Upper lobe of left lung (tissue), 6 donors: ENCODE results near the gene CAP2. TPM values are rescaled to one million over a fixed set of nuclear protein-coding genes. Genes with fewer than 3 reads are reported as not detected.

Experiments used
- ATAC-seq, 2 donors: fragments of 200-7000 bp; cut with Tn5 transposase; one replicate each; pipeline ENCODE4 v1.9.1; 2022; ENCODE audit warnings: mild to moderate bottlenecking in 2 of 2, moderate library complexity in 2 of 2; ENCODE audit not compliant: low FRiP score in 2 of 2
- DNase-seq, 2 donors: peaks; one replicate each; pipeline ENCODE4 v3.0.0-alpha.2; 2019 to 2020
- H3K27ac ChIP-seq, 4 donors: fragments of 200-600 bp; sonication (generic); one replicate each; pipeline ENCODE4 v1.5.1; 2016 to 2019
- H3K27me3 ChIP-seq, 4 donors: fragments of 200-600 bp; sonication (generic); one replicate each; pipeline ENCODE4 v1.5.1; 2017 to 2019
- H3K36me3 ChIP-seq, 4 donors: fragments of 200-600 bp; sonication (generic); one replicate each; pipeline ENCODE4 v1.5.1; 2016 to 2019
- H3K4me1 ChIP-seq, 4 donors: fragments of 200-600 bp; sonication (generic); one replicate each; pipeline ENCODE4 v1.5.1; 2018 to 2019
- H3K4me3 ChIP-seq, 4 donors: fragments of 200-600 bp; sonication (generic); one replicate each; pipeline ENCODE4 v1.5.1; 2017 to 2019; ENCODE audit warnings: mild to moderate bottlenecking in 2 of 4, moderate library complexity in 1 of 4
- H3K9me3 ChIP-seq, 4 donors: fragments of 200-600 bp; sonication (generic); one replicate each; pipeline ENCODE4 v1.5.1; 2018 to 2019
- EP300 ChIP-seq, 4 donors: sonication (generic); formaldehyde crosslinking; IDR thresholded peaks; one replicate each; pipeline ENCODE4 v1.5.1; 2017; ENCODE audit warnings: antibody characterized with exemption in 4 of 4, control low read depth in 2 of 4
- POLR2A ChIP-seq, 4 donors: fragments of 450-650 bp; IDR thresholded peaks; one replicate each; pipeline ENCODE4 v1.5.1; 2016 to 2017; ENCODE audit warnings: antibody characterized with exemption in 4 of 4, mild to moderate bottlenecking in 2 of 4
- POLR2AphosphoS5 ChIP-seq, 2 donors: sonication (generic); formaldehyde crosslinking; IDR thresholded peaks; one replicate each; pipeline ENCODE4 v1.5.1; 2017; ENCODE audit warnings: antibody characterized with exemption in 2 of 2
- WGBS, 2 donors: methylation state at CpG; one replicate each; pipeline ENCODE4 v1.1.5; 2017 to 2018; 5-methylcytosine and 5-hydroxymethylcytosine counted together
- total RNA-seq, 6 donors: library from RNA; depleted of rRNA in 4 of 6; stranded (reverse); fragments of >200 nt in 4 of 6; gene quantifications; one replicate each; pipeline versions ENCODE4 v1.1.0 to v1.2.1, GENCODE V29; 2016 to 2021
- TF ChIP-seq, protein P1 (sequence below), 6 experiments: fragments of 450-650 bp in 4 of 6; fragments of 200-600 bp in 2 of 6; sonication (generic) in 2 of 6; IDR thresholded peaks; one replicate each; pipeline ENCODE4 v1.5.1; 2016 to 2019; ENCODE audit warnings: antibody characterized with exemption in 6 of 6
- donor health status: DM: no; HTN: no; CAD: no; lungs with moderate emphysema.
- donor health status: DM: no; HTN: yes; CAD: no; lungs with severe emphysema.

CAP2 gene
- total RNA-seq, 6 donors from 2014 or later = 0.55 to 6.5 (median 4.3) TPM

DNA sequence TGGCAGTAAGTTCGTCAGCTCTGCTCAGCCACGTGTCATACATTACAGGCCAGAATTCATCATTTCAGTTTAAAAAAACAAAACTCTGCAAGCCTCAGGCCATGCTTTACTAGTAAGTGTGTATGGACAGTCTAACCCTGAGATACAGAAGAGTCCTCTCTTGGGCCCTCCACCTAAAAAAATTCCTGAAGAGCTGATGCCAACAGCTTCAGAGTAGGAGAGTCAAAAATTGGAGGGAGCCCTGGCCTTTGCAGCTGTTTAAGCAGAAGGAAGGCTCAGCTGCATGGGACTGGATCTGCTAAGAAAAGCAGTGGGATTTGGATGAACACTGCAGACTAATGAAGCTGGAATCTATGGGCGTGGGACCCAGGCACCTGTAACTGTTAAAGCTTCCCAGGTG is 159.5 kb downstream of the CAP2 start:
- H3K27me3 ChIP-seq = no peaks in the 10 kb centered on the region
- TF ChIP-seq EP300 (IDR thresholded peaks at IDR 0.05) = no peak
- TF ChIP-seq POLR2AphosphoS5 (IDR thresholded peaks at IDR 0.05) = no peak
- TF ChIP-seq, protein P1, sequence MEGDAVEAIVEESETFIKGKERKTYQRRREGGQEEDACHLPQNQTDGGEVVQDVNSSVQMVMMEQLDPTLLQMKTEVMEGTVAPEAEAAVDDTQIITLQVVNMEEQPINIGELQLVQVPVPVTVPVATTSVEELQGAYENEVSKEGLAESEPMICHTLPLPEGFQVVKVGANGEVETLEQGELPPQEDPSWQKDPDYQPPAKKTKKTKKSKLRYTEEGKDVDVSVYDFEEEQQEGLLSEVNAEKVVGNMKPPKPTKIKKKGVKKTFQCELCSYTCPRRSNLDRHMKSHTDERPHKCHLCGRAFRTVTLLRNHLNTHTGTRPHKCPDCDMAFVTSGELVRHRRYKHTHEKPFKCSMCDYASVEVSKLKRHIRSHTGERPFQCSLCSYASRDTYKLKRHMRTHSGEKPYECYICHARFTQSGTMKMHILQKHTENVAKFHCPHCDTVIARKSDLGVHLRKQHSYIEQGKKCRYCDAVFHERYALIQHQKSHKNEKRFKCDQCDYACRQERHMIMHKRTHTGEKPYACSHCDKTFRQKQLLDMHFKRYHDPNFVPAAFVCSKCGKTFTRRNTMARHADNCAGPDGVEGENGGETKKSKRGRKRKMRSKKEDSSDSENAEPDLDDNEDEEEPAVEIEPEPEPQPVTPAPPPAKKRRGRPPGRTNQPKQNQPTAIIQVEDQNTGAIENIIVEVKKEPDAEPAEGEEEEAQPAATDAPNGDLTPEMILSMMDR (IDR thresholded peaks at IDR 0.05) = no peak
- TF ChIP-seq POLR2A (IDR thresholded peaks at IDR 0.05) = no peak
- no peak for ATAC-seq

GRCh38 chr6:17556014-17556413 is 162.6 kb downstream of the CAP2 start:
- H3K27me3 ChIP-seq = no peaks in the 10 kb centered on the region
- H3K36me3 ChIP-seq = no peaks in the 10 kb centered on the region
- H3K27ac ChIP-seq = no peak overlapping the region
- 66 to 69% methylated on average over 4 of the region's 4 CpGs for WGBS, 2 donors
- TF ChIP-seq POLR2A (IDR thresholded peaks at IDR 0.05) (no peak), POLR2AphosphoS5 (IDR thresholded peaks at IDR 0.05) (no peak), EP300 (IDR thresholded peaks at IDR 0.05) (no peak)
- TF ChIP-seq, protein P1 (IDR thresholded peaks at IDR 0.05) = no peak
- no peak for DNase-seq
- H3K9me3 ChIP-seq = no peaks in the 10 kb centered on the region
- no peak overlapping the region for H3K4me3 ChIP-seq
- H3K4me1 ChIP-seq = no peaks in the 10 kb centered on the region
- no peak for ATAC-seq

More for the DNA sequence above, 159.5 kb downstream of the CAP2 start:
- Histone ChIP-seq H3K9me3 (no peaks in the 10 kb centered on the region), H3K4me1 (no peaks in the 10 kb centered on the region), H3K4me3 (no peak overlapping the region), H3K27ac (no peak overlapping the region), H3K36me3 (no peaks in the 10 kb centered on the region)
- 90 to 91% methylated on average over 3 of the region's 3 CpGs for WGBS, 2 donors
- DNase-seq = no peak

DNA sequence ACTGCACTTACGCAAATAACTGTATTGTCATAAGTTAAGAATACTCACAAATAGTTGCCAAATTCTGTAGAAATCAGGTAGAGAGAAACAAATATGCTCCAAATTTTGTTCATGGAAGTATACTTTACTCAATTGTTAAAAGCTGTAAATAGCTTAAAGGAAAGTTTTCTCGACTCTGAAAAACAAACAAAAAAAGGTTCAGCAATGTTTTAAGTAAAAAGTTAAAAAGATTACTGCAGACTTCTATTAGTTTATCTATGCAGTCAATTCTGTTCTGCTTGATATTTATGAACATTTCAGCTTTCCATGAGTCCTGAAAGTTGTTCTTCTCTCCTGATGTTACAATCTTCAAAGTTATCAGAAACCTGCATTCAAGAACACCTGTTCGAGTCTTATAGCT is 169.2 kb downstream of the CAP2 start:
- DNase-seq (no peak), ATAC-seq (no peak)
- H3K27me3 ChIP-seq = no peaks in the 10 kb centered on the region
- no peak for TF ChIP-seq POLR2AphosphoS5 (IDR thresholded peaks at IDR 0.05)
- TF ChIP-seq, protein P1 (IDR thresholded peaks at IDR 0.05) = no peak
- no peak for TF ChIP-seq POLR2A (IDR thresholded peaks at IDR 0.05)
- no peak for TF ChIP-seq EP300 (IDR thresholded peaks at IDR 0.05)
- H3K27ac ChIP-seq = no peak overlapping the region
- no peaks in the 10 kb centered on the region for H3K36me3 ChIP-seq
- H3K9me3 ChIP-seq = peaks cover 0 to 9% (median 0%) of the 10 kb centered on the region in 4 donors
- H3K4me3 ChIP-seq = no peak overlapping the region
- H3K4me1 ChIP-seq = no peaks in the 10 kb centered on the region
- 88 to 89% methylated on average over 3 of the region's 3 CpGs for WGBS, 2 donors

- DNase-seq (no peak), ATAC-seq (no peak)
- H3K27me3 ChIP-seq = no peaks in the 10 kb centered on the region
- 92 to 100% methylated on average over 3 of the region's 3 CpGs for WGBS, 2 donors
- H3K27ac ChIP-seq = no peak overlapping the region
- no peaks in the 10 kb centered on the region for H3K4me1 ChIP-seq
- H3K36me3 ChIP-seq = no peaks in the 10 kb centered on the region
- peaks cover 0 to 9% (median 0%) of the 10 kb centered on the region in 4 donors for H3K9me3 ChIP-seq
- TF ChIP-seq EP300 (IDR thresholded peaks at IDR 0.05) (no peak), POLR2A (IDR thresholded peaks at IDR 0.05) (no peak), POLR2AphosphoS5 (IDR thresholded peaks at IDR 0.05) (no peak)
- TF ChIP-seq, protein P1 (IDR thresholded peaks at IDR 0.05) = no peak
- no peak overlapping the region for H3K4me3 ChIP-seq
Measured at GRCh38 chr6:17565399-17565798, 172.0 kb downstream of the CAP2 start.

GRCh38 chr6:17574866-17575560 is 181.6 kb downstream of the CAP2 start:
- H3K9me3 ChIP-seq = peaks cover 0 to 11% (median 8%) of the 10 kb centered on the region in 4 donors
- WGBS, 2 donors = 87 to 91% methylated on average over 8 of the region's 8 CpGs
- H3K36me3 ChIP-seq = no peaks in the 10 kb centered on the region
- DNase-seq = no peak
- H3K4me1 ChIP-seq = no peaks in the 10 kb centered on the region
- TF ChIP-seq, protein P1 (IDR thresholded peaks at IDR 0.05) = no peak
- TF ChIP-seq EP300 (IDR thresholded peaks at IDR 0.05) (no peak), POLR2AphosphoS5 (IDR thresholded peaks at IDR 0.05) (no peak), POLR2A (IDR thresholded peaks at IDR 0.05) (no peak)
- no peak for ATAC-seq
- H3K27ac ChIP-seq = no peak overlapping the region
- no peak overlapping the region for H3K4me3 ChIP-seq
- no peaks in the 10 kb centered on the region for H3K27me3 ChIP-seq
